Islet precursor cell (in vitro differentiated cells): ENCODE data around the gene FAM117B.
"Not testable (repeated sequence)": the region's sequence is repeated elsewhere in the genome, so short reads cannot be mapped to it uniquely, and the experiment has no call there.

Experiments
- DNase-seq: peaks from one replicate; pipeline ENCODE4 v3.0.0-alpha.2; 2018

The FAM117B gene

DNA sequence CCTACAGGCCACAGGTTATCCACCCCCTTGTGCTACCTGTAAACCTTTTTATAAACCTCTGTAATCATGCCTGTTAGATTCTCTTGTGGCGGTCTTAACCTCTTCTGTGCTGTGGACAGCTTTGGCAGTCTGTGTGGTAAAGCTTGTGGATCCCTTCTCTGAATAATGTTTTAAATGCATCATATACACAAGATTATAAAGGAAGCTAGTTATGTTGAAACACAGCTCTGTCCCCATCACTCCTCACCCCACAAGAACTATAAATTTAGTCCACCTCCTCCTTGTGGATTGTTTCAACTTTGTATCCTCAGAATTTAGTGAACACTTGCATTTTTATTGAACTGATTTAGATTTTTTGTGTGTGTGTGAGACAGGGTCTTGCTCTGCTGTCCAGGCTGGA lies 129.1 kb downstream of the FAM117B start:
- DNase-seq = no peak

DNA sequence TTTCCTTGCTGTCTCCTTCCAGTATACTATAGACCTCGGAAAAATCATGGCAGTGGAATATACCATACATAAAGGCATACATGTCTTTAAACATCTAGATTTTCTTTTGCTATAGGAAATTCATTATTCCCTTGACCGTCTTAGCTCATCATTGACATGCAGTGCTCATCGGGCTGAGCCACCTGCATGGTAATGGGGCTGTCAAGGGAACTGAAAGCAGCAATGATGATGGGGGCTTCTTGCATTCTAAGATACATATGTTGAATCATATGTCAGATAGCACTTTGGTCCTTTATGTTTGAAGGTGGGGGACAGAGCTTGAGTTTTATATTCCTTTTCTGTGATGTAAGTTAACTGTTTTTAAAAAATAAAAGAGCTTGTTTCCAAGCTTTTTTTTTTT lies 130.2 kb downstream of the FAM117B start:
- no peak for DNase-seq

DNA sequence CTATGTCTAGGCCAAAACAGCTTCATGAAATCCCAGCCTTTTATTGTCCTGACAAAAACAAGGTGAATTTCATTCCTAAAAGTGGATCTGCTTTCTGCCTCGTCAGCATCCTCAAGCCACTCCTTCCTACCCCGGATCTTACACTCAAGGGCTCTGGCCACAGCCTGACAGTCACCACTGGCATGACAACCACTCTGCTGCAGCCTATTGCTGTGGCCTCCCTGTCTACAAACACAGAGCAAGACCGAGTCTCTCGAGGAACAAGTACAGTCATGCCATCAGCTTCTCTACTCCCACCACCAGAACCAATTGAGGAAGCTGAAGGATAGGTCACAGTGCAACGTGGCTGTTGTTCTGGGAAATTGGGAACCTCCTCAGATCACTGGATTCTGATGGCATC lies 130.7 kb downstream of the FAM117B start:
- DNase-seq = peak; percentile 68

DNA sequence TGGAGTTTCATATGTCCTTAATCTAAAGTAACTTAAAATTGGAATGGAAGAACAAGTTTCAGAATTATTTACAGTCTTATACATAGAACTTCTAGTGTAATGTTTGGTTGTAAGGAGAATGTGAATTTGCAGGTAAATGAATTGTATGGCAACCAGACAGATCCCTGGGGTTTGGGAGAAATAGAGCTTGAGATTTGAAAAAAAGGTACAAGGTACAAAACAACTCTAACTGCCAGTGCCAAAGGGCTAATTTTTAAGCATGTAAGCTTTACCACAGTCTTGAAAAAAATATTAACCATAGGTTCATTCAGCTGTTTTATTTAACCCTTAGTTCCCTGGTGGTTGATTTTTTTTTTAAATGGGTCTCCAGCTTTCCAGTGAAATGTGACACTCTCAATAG lies 133.5 kb downstream of the FAM117B start:
- DNase-seq = no peak

DNA sequence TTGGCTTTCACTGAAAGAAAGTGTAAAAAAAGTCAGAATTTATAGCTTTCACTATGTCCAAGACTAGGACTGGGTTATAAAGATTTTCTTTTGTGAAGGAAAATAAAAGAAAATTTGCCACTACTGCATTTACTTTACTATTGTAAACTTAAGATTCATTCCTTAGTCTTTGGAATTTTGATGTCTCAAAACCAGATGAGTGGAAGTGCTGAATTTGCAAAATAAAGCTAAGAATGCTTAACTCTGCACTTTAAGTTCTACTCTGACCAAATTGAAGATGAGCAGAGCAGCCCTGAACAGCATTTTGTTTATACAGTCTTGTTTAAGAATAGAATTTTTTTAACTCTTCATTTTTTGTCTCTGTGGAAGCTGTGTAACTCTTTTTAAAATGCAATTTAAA lies 134.4 kb downstream of the FAM117B start:
- DNase-seq = no peak

DNA sequence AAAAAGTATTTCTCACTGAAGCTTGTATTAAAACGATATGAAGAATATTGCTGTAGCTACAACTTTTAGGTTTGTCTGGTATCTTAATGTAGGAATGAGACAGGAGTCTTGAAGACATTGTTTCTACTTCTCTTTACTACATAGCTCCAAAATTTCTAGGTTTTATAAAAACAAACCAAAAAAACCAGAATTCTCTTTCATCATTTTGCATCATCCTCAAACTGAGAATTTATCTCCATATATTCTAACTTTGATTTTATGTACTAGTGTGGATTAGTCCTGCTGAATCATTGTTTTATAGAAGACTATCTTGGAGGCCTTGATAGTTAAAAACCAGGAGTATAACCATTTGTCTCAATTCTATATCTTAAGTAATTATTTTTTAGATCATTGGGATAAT lies 136.6 kb downstream of the FAM117B start:
- DNase-seq = no peak

DNA sequence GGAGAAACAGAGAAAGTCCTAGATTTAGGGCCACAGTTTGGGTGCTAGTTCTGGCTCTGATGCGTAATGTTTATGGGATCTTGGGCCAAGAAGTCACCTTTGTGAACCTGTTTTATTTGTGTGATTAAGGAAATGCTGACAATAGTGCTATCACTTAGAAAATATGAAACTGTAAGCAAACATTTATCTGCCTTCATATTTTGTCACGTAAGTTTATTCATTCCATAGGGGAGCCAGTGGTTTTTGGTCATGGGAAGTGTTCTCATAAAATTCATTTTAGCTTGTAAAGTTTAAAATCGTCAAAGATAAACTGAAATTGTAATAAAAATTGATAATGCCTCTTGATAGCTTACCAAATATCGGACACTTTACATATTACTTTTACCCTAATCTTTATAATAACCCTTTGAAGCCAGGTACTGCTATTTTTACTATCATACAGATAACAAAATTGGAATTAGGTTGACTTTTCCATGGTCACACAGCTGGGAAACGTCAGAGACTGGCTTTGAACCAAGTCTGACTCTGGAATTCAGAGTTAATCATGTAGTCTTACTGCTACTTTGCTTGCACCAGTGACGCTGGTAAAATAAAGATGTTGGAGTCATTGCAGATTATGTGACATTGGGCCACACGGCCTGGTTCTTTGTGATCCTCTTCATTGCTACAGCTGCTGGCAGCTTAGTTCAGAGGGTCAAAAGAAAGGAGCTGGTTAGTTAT lies 137.1 kb downstream of the FAM117B start:
- DNase-seq = no peak

DNA sequence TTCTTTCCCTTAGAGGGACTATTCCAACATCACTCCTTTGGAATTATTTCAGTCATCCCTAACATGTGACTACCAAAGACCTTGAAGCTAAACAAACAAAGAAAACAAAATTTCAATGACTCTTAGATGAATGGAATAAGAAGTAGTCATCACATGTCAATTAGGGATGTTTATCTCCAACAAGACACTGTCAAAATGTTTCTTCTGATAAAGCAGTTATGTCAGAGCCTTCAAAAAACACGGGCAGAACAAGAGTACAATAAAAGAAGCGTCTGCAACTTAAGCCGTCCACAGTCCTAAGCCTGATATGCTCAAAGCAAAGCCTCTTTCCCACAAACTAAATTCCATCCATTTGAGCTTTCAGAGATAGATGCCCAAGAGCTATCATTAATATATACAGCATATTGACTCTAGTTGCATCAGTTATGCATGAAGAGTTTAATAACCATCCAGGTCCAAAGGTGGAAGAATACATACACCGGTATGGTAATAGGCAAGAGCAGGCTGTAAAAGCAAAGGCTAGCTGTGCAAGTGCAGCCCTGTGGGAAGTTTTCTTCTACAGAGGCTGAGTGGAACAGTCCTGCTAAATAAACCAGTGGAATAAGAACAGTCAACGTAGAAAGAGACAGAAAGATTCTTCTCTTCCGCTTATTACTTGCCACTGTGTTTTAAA lies 138.7 kb downstream of the FAM117B start:
- DNase-seq = no peak

DNA sequence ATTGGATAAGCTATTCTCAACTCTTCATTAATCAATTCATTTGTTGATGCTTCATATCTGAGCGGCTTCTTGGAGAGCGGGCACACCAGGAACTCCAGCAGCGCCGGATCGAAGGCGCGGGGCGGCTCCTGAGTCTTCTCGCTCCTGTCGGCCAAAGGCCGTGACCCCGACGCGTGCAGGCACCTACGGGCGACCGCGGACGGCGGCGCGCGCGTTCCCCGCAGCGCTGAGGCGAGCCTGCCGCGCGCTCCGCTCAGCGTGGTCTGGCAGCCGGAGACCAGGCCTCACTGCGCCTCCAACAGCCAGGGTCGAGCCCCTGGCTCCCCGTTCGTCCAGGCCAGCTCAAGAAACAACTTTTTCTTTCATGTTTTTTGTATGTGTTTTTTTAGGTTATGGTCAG lies 139.3 kb downstream of the FAM117B start:
- no peak for DNase-seq

DNA sequence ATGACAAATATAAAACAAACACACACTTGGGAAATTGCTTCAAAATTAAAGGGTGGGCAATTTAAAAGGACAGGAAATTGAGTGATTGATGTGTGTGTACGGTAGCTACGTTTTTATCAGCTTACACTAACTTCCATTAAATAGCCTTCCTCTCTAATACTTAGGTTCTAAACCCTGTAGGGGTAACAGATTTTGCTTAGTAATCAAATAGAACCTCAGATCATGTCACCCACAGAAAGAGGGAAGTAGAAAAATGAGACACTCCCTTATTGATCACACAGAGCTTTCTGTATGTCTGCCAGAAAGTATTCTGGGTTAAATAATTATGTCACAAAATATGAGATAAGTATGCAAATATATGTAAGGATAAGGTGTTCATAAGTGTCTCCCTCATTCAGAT lies 143.4 kb downstream of the FAM117B start:
- no peak for DNase-seq

DNA sequence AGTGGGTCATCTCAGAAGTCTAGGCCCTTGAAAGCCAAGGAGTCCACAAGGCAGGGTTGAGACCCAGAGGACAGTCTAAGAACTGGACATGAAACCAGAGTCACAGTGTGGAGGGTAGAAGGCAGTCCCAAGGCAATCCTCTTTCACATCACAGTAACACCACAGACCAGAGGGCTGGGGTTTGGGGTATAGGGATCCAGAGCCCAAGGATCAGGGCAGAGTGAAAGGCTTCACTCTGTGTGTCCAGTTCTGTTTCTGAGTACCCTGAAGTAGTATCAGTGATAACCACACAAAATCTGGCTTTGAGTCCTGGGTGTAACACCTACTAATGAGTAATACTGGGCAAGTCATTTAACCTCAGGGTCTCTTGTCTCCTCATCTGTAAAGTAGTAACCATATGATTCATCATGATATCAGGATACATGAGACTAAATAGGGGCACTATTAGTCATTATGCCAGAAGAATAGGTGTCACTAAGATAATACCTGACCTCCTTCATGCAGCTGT lies 145.8 kb downstream of the FAM117B start:
- no peak for DNase-seq

DNA sequence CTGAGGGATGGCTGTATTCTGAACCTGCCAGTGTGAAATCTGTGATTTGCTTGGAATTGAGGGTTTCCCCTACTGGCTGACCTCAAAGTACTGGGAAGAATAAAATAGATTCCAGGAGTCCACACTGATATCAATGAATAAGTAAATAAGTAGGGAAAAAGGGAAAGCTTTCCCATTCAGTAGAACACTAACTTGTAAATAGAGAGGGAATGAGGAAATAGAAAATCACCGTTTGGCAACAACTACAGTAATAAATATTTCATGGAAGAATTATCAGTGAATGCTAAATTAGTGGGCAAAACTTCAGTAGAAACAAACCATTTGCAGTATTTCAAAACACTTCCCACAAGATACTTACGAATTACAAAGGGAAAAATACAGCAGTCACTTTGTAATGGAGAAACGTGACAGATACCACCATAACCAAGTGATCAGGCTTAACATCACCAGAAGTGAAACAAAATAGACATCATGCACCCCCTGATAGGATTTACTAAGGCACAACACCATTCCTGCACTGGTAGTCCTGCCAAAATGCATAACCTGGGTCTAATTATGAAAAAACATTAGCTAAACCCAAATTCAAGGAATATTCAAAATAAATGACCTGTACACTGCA lies 148.3 kb downstream of the FAM117B start:
- no peak for DNase-seq

DNA sequence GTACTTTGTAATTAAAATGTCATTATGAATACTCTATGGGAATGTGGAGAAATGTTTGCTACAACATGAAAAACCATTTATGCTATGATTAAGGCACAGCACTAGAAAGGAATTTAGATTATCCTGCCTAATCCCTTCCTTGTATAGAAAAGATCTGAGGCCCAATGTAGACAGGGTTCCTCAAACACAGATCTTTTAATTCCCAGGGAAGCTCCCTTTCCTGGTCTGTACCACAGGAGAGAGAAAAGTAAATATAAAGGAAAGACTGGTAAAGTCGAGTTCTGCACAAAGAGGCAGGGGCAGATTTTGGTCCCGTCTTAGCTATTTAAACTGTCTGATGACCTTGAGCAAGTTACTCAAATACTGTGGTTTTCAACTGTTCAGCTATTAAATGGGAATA lies 152.1 kb downstream of the FAM117B start:
- no peak for DNase-seq

DNA sequence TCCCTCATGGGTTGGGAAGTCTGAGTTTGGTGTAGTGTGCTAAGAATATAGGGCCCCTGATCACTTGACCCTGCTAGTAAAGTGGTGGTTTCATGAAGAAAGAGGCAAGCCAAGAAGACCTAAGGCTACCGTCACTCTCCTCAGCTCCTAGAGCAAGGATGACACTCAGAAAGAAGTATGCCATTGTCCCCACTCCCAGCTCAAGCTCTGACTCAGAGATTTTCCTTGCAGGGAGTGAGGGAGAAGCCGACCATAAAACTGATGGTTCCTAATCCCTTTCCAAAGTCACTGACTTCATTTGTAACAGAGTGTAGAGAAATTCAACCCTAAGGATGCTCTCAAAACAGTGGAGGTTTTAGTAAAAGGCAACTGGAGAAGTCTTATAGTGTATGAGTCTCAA lies 155.9 kb downstream of the FAM117B start:
- peak; percentile 69 for DNase-seq

DNA sequence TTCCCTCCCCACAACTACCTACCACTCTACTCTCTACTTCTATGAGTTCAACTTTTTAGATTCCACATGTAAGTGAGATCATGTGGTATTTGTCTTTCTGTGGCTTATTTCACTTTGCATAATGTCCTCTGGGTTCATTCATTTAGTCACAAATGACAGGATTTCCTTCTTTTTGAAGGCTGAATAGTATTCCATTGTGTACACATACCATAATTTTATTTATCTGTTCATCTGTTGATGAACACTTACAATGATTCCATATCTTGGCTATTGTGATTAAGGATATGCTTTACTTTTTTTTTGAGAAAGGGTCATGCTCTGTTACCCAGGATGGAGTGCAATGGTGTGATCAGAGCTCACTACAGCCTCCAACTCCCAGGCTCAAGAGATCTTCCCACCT lies 163.2 kb downstream of the FAM117B start:
- DNase-seq = no peak

DNA sequence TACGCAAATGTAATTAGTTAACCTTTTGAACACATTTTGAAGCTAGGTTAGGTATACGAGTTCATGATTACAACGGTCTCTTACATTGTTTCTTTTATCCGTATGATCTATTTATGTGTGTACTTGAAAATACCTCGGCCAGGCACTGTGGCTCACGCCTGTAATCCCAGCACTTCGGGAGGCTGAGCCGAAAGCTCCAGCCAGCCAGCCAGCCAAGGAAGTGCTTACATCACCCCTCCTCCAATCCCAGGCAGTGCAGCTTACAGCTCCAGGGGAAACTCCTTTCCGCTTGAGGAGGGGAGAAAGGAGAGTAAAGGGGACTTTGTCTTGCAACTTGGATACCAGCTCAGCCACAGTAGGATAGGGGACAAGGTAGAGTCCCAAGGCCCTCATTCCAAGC lies 171.1 kb downstream of the FAM117B start:
- peak; percentile 88 for DNase-seq

DNA sequence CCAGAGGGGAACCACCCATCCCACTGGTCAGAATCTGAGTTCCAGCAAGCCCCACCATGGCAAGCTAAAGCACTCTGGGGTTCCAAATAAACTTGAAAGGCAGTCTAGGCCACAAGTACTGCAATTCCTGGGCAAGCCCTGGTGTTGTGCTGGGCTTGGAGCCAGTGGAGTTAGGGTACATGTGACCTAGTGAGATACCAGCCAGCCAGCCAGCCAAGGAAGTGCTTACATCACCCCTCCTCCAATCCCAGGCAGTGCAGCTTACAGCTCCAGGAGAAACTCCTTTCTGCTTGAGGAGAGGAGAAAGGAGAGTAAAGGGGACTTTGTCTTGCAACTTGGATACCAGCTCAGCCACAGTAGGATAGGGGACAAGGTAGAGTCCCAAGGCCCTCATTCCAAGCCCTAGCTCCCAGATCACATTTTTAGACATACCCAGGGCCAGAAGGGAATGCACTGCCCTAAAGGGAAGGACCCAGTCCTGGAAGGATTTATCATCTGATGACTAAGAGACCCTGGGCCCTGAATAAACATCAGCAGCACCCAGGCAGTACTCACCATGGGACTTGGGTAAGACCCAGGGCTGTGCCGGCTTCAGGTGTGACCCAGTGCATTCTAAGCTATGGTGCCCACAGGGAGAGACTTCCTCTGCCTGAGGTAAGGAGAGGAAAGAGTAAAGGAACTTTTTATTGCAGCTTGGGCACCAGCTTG lies 172.8 kb downstream of the FAM117B start:
- DNase-seq = not testable (repeated sequence)

DNA sequence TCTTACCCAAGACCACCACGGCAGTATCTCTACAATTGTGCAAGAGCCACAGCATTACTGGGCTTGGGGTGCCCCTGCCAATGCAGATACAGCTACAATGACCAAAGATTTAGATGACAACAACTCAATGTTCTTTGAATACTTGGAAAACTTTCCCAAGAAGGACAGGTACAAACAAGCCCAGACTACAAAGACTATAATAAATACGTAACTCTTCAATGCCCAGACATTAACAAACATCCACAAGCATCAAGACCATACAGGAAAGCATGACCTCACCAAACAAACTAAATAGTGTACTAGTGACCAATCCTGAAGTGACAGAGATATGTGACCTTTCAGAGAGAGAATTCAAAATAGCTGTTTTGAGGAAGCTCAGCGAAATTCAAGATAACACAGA lies 174.0 kb downstream of the FAM117B start:
- DNase-seq = no peak

DNA sequence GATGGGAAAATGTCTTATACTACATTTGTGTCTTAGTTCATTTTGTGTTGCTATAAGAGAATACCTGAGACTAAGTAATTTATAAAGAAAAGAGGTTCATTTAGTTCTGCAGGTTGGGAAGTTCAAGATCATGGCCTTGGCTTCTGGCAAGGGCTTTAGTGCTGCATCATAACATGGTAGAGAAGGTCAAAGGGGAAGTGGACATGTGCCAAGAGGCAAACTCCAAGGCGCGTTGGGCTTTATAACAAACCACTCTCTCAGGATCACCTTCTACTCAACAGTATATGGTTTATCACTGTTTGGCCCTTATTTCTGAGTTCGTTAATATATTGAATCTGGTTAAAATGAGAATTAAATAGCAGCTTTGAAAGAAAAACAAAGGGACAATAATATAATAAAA lies 178.6 kb downstream of the FAM117B start:
- no peak for DNase-seq

DNA sequence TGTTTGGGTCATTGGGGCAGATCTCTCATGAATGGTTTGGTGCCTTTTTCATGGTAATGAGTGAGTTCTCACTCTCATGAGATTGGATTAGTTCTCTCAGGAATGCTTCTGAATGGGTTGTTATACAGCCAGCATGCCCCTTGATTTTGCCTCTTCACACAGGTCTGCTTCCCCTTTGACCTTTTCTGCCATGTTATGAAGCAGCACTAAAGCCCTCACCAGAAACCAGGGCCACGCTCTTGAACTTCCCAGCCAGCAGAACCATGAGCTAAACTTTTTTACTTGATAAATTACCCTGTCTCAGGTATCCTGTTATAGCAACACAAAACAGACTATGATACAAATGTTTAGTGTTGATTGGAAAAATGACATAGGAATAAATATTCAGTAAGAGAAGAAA lies 179.5 kb downstream of the FAM117B start:
- no peak for DNase-seq

DNA sequence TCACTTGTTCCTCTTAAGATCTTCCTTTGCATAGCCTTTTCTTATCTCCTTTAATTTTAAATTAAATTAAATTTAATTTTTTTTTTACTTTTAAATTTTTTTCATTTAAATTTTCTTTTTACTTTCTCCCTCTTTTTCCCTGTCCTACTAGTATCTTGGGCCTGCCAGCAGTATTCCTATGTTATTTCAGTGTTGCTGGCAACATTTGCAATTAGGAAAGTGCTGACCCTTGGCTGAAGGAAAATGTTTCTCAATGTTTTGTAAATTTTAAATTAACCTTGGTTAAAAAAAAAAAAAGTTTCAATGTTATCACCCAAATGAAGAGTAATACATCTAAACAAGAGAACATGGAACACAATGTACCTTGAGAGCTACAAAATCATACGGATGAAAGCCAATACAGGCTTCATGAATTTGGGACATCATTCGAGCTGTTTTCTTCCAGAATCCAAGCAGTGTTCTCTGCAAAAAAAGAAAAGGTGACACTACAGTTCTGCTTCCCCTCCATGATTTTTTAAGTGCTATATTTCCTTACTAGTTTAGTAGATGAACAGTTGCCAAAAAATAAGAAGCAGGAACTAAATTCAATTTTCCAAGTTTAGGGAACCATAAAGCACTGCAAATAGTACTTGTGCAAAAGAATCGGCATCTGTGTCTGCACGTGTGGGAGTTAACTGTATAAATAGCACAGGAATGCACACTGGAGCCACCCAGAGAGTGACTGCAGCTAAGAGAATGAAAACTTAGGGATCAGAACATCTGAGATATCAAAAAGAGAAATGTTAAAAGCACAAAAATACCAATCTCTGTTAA lies 181.0 kb downstream of the FAM117B start:
- no peak for DNase-seq

DNA sequence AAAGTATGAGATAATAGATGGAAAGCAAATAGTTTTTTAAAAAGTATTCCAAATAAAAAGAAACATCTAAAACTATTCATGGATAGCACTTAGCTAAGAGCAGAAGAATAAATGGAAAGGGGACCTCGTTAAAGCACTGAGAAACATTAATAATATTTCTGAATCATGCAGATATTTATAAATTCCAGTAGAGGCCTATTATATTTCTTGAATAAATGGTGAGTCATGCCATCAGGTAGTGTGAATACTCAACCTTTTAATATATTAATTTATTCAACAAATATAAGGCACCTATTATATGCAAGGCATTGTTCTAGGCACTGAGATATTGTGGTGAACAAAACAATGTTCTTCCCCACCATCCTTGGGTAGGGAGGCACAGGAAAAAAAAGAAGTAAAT lies 183.0 kb downstream of the FAM117B start:
- no peak for DNase-seq

DNA sequence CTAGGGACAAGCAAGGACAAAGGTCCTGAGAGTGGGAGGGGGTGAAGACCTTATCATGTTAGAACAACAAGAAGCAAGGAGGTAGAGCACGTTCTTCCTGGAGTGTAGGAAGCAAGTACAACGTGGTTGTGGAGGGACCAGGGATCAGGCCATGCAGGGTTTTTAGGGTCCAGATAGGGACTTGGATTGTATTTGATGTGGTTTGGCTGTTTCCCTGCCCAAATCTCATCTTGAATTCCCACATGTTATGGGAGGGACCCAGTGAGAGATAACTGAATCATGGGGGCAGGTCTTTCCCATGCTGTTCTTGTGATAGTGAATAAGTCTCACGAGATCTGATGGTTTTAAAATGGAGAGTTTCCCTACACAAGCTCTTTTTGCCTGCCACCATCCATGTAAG lies 183.6 kb downstream of the FAM117B start:
- DNase-seq = no peak
